H1 (cell line): Measurements from ENCODE around the gene P2RY14. TPM values are rescaled to one million over a fixed set of nuclear protein-coding genes. Genes with fewer than 3 reads are reported as not detected.

Source experiments
- CTCF ChIA-PET: fragments of 300-600 bp; sonication (Branson Sonifier 250); formaldehyde crosslinking; loops from one replicate; lab custom pipeline; 2021; ENCODE audit not compliant: partially characterized antibody; lab: Charles Lee
- POLR2A ChIA-PET: fragments of 300-600 bp; sonication (Branson Sonifier 250); formaldehyde crosslinking; loops from one replicate; lab custom pipeline; 2021; ENCODE audit warnings: inconsistent platforms; ENCODE audit not compliant: partially characterized antibody; lab: Charles Lee
- DNase-seq, 2 experiments: peaks; one replicate each; pipeline versions ENCODE4 v3.0.0 to v3.0.0-alpha.2; 2010 to 2022; ENCODE audit warnings: low spot score in 2 of 2, low read depth in 1 of 2, mixed read lengths in 1 of 2
- FAIRE-seq: peaks from 2 replicates; lab custom pipeline; 2011; peaks lifted over from hg19 to GRCh38; lab: Jason Lieb, UNC
- H2AFZ ChIP-seq: 2 replicates; pipeline ENCODE4 v1.8.1; 2012; ENCODE audit warnings: low read length, inconsistent platforms
- H2AK5ac ChIP-seq: 2 replicates; pipeline ENCODE4 v1.6.1; 2013; ENCODE audit warnings: low read depth, low read length
- H2BK120ac ChIP-seq: replicated peaks from 2 replicates; pipeline ENCODE3; 2013; ENCODE audit warnings: low read depth, low read length, inconsistent platforms
- H2BK12ac ChIP-seq: 2 replicates; pipeline ENCODE4 v1.6.1; 2013; ENCODE audit warnings: low read depth, low read length
- H2BK15ac ChIP-seq: 2 replicates; pipeline ENCODE4 v1.6.1; 2013; ENCODE audit warnings: low read length
- H2BK20ac ChIP-seq: 2 replicates; pipeline ENCODE4 v1.6.1; 2013; ENCODE audit warnings: low read length
- H2BK5ac ChIP-seq: 2 replicates; pipeline ENCODE4 v1.6.1; 2013; ENCODE audit warnings: low read depth, low read length
- H3K14ac ChIP-seq: 2 replicates; pipeline ENCODE4 v1.6.1; 2013; ENCODE audit warnings: inconsistent platforms; ENCODE audit not compliant: insufficient read length
- H3K18ac ChIP-seq: 2 replicates; pipeline ENCODE4 v1.6.1; 2013; ENCODE audit warnings: low read length; ENCODE audit errors: extremely low read depth
- H3K23ac ChIP-seq: 2 replicates; pipeline ENCODE4 v1.6.1; 2013; ENCODE audit warnings: inconsistent platforms; ENCODE audit not compliant: insufficient read length
- H3K23me2 ChIP-seq: 2 replicates; pipeline ENCODE4 v1.6.1; 2013; ENCODE audit warnings: low read depth, low read length
- H3K27ac ChIP-seq: 2 replicates; pipeline ENCODE4 v1.6.1; 2011; ENCODE audit warnings: low read depth, low read length, inconsistent platforms
- H3K27me3 ChIP-seq, 4 experiments: replicated peaks in 1 of 4; 1 replicate in 1 of 4; 2 replicates in 3 of 4; pipeline versions ENCODE4 v1.6.1 to v1.8.1; 2011 to 2013; ENCODE audit warnings: low read length in 3 of 4, mild to moderate bottlenecking in 3 of 4, inconsistent platforms in 2 of 4, mixed read lengths in 2 of 4, moderate library complexity in 1 of 4; ENCODE audit not compliant: control insufficient read depth in 3 of 4, insufficient read depth in 3 of 4; ENCODE audit errors: extremely low read depth in 1 of 4
- H3K36me3 ChIP-seq, 4 experiments: 2 replicates each; pipeline versions ENCODE4 v1.6.1 to v1.8.1; 2011 to 2013; ENCODE audit warnings: mild to moderate bottlenecking in 4 of 4, low read length in 3 of 4, moderate library complexity in 2 of 4, control low read depth in 1 of 4, inconsistent platforms in 1 of 4; ENCODE audit not compliant: insufficient read depth in 4 of 4, control insufficient read depth in 2 of 4
- H3K4ac ChIP-seq: replicated peaks from 2 replicates; pipeline ENCODE3; 2013; ENCODE audit warnings: low read length, low read depth, mixed read lengths, inconsistent platforms; ENCODE audit not compliant: insufficient read length
- H3K4me1 ChIP-seq, 4 experiments: replicated peaks in 1 of 4; 1 replicate in 1 of 4; 2 replicates in 3 of 4; pipeline versions ENCODE4 v1.6.1 to v1.8.1; 2011 to 2013; ENCODE audit warnings: low read length in 3 of 4, inconsistent platforms in 2 of 4, mixed read lengths in 1 of 4; ENCODE audit not compliant: insufficient read depth in 4 of 4, control insufficient read depth in 3 of 4
- H3K4me2 ChIP-seq, 2 experiments: 2 replicates each; pipeline versions ENCODE4 v1.6.1 to v1.8.1; 2011 to 2013; ENCODE audit warnings: low read depth in 2 of 2, low read length in 2 of 2, control low read depth in 1 of 2, inconsistent platforms in 1 of 2, mild to moderate bottlenecking in 1 of 2; ENCODE audit not compliant: insufficient read depth in 1 of 2
- H3K4me3 ChIP-seq, 4 experiments: fragments of 200-600, 300-600 bp in 1 of 4; sonication (generic), shearing (Covaris generic), sonication (Bioruptor Twin) in 1 of 4; 2 replicates each; pipeline versions ENCODE4 v1.5.1 to v1.8.1; 2011 to 2016; ENCODE audit warnings: low read length in 4 of 4, low read depth in 3 of 4, control low read depth in 2 of 4, inconsistent platforms in 2 of 4, mild to moderate bottlenecking in 2 of 4, mixed read lengths in 1 of 4, moderate library complexity in 1 of 4; ENCODE audit not compliant: insufficient read depth in 2 of 4; ENCODE audit errors: extremely low read depth in 1 of 4
- H3K56ac ChIP-seq: replicated peaks from 2 replicates; pipeline ENCODE3; 2013; ENCODE audit warnings: low read depth, mild to moderate bottlenecking, mixed read lengths, low read length, inconsistent platforms; ENCODE audit not compliant: insufficient read length
- H3K79me1 ChIP-seq: 2 replicates; pipeline ENCODE4 v1.6.1; 2013; ENCODE audit warnings: low read depth, low read length, control low read depth
- H3K79me2 ChIP-seq, 2 experiments: 2 replicates each; pipeline versions ENCODE4 v1.6.1 to v1.8.1; 2012 to 2013; ENCODE audit warnings: low read length in 2 of 2, mild to moderate bottlenecking in 2 of 2, inconsistent platforms in 1 of 2; ENCODE audit not compliant: insufficient read depth in 2 of 2, control insufficient read depth in 1 of 2
- H3K9ac ChIP-seq, 4 experiments: replicated peaks in 1 of 4; 1 replicate in 1 of 4; 2 replicates in 3 of 4; pipeline versions ENCODE4 v1.6.1 to v1.8.1; 2011 to 2013; ENCODE audit warnings: low read depth in 3 of 4, low read length in 3 of 4, control low read depth in 2 of 4, mild to moderate bottlenecking in 2 of 4, moderate library complexity in 2 of 4, inconsistent platforms in 1 of 4; ENCODE audit errors: extremely low read depth in 1 of 4
- H3K9me3 ChIP-seq, 2 experiments: 2 replicates each; pipeline versions ENCODE4 v1.6.1 to v1.8.1; 2012 to 2013; ENCODE audit warnings: mild to moderate bottlenecking in 2 of 2, moderate library complexity in 2 of 2, control low read depth in 1 of 2, inconsistent platforms in 1 of 2, low read depth in 1 of 2, low read length in 1 of 2, mixed read lengths in 1 of 2; ENCODE audit not compliant: insufficient read depth in 2 of 2
- H4K20me1 ChIP-seq, 2 experiments: replicated peaks in 1 of 2; 2 replicates each; pipeline versions ENCODE3 to v1.8.1; 2011 to 2013; ENCODE audit warnings: inconsistent platforms in 2 of 2, low read length in 2 of 2, mild to moderate bottlenecking in 1 of 2; ENCODE audit not compliant: insufficient read depth in 2 of 2, control insufficient read depth in 1 of 2
- H4K5ac ChIP-seq: 2 replicates; pipeline ENCODE4 v1.6.1; 2013; ENCODE audit warnings: low read length, low read depth, mixed read lengths, inconsistent platforms; ENCODE audit not compliant: insufficient read length
- H4K8ac ChIP-seq: 2 replicates; pipeline ENCODE4 v1.8.0; 2013; ENCODE audit warnings: mild to moderate bottlenecking, moderate library complexity, low read length, inconsistent platforms; ENCODE audit not compliant: insufficient read depth; ENCODE audit errors: extremely low read depth
- H4K91ac ChIP-seq: replicated peaks from 2 replicates; pipeline ENCODE3; 2013; ENCODE audit warnings: low read length, mixed read lengths, inconsistent platforms; ENCODE audit not compliant: insufficient read length
- BACH1 ChIP-seq: IDR thresholded peaks from 2 replicates; pipeline ENCODE4 v1.6.1; 2012; ENCODE audit warnings: low read length, improper control_type of control experiment
- CHD1 ChIP-seq: IDR thresholded peaks from 2 replicates; pipeline ENCODE4 v1.6.1; 2012; ENCODE audit warnings: low read depth, low read length, improper control_type of control experiment
- CTBP2 ChIP-seq: IDR thresholded peaks from 2 replicates; pipeline ENCODE4 v1.7.0; 2011; ENCODE audit warnings: borderline replicate concordance, mild to moderate bottlenecking, moderate library complexity, mixed read lengths, low read length; ENCODE audit not compliant: insufficient read depth, insufficient read length
- EGR1 ChIP-seq: IDR thresholded peaks from 2 replicates; pipeline ENCODE4 v1.6.1; 2011; ENCODE audit warnings: low read depth, low read length, borderline replicate concordance
- KDM5A ChIP-seq: fragments of 200-600 bp; IDR thresholded peaks from 2 replicates; pipeline ENCODE4 v1.7.1; 2012; ENCODE audit warnings: mild to moderate bottlenecking, low read length, inconsistent platforms, mixed read lengths
- NRF1 ChIP-seq: IDR thresholded peaks from 2 replicates; pipeline ENCODE4 v1.6.1; 2011; ENCODE audit warnings: mild to moderate bottlenecking, low read depth, low read length, improper control_type of control experiment
- POLR2AphosphoS5 ChIP-seq: IDR thresholded peaks from 2 replicates; pipeline ENCODE4 v1.6.1; 2011; ENCODE audit warnings: low read depth, low read length
- POU5F1 ChIP-seq: IDR thresholded peaks from 2 replicates; pipeline ENCODE4 v1.6.1; 2011; ENCODE audit warnings: low read depth, mild to moderate bottlenecking, low read length, moderate library complexity
- RXRA ChIP-seq: IDR thresholded peaks from 2 replicates; pipeline ENCODE4 v1.6.1; 2011; ENCODE audit warnings: low read depth, mild to moderate bottlenecking, low read length, moderate library complexity; ENCODE audit not compliant: insufficient read depth
- SP2 ChIP-seq: IDR thresholded peaks from 2 replicates; pipeline ENCODE4 v1.6.1; 2012; ENCODE audit warnings: mild to moderate bottlenecking, low read length, inconsistent platforms
- SUZ12 ChIP-seq: fragments of 200-600 bp; sonication (generic); IDR thresholded peaks from 2 replicates; pipeline ENCODE4 v1.6.1; 2012; ENCODE audit warnings: mild to moderate bottlenecking, inconsistent platforms, low read length, moderate library complexity, mixed read lengths
- WGBS, 2 experiments: shearing (Covaris generic) in 1 of 2; methylation state at CpG; one replicate each; pipeline versions ENCODE4 v1.1.6 to v1.1.7; 2013 to 2015; ENCODE audit warnings: low lambda C conversion rate in 2 of 2, mixed read lengths in 2 of 2, inconsistent platforms in 1 of 2, low coverage in 1 of 2, missing lambda C conversion rate in 1 of 2; ENCODE audit not compliant: insufficient replicate concordance in 2 of 2, insufficient coverage in 1 of 2, insufficient read length in 1 of 2; ENCODE audit errors: extremely low coverage in 1 of 2, missing lambda C conversion rate in 1 of 2; 5-methylcytosine and 5-hydroxymethylcytosine counted together
- polyA plus RNA-seq, 7 experiments: library from polyadenylated mRNA; depleted of rRNA in 3 of 7; stranded (reverse) in 5 of 7; unstranded in 2 of 7; fragments of >200 nt in 5 of 7; fragments of 200-250 nt in 2 of 7; gene quantifications; 1 replicate in 5 of 7; 2 replicates in 1 of 7; 4 replicates in 1 of 7; pipeline versions ENCODE4 v1.2.1 to v1.2.3, GENCODE V29; 2011 to 2013; ENCODE audit warnings: missing spikeins in 2 of 7, mixed read lengths in 2 of 7
- total RNA-seq: library from RNA; stranded (reverse); fragmentation: NEBNext Ultra II Directional; extraction: Animal tissue kit (Norgen Biotek cat#: 25700); gene quantifications from 2 replicates; pipeline ENCODE4 v1.2.1, GENCODE V29; 2021

The P2RY14 gene
- total and polyA plus RNA-seq, 2 of the 8 experiments (the other 6 are each of a cell fraction or from before 2014, with no cell fraction given) = not detected

DNA sequence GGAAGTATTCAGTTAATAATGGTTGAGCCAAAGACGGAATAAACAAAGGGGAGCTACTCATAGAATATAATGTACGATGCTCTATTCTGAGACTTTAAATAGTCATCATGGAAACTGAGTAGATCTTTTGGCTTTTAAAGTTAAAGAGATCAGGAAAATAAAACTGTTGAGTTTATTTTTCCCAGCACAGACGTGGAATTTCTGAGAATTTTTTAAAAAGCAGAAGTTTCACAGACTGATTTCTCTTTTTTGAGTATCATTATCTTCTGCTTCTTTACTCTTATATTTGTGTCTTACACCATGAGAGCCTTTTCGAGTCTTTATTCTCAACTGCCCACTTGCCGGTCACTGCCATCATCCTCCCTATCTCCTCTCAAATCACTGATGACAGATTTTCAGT is 13.2 kb downstream of the P2RY14 start:
- H3K9ac ChIP-seq = no peak overlapping the region
- 84% methylated on average over 5 of the region's 5 CpGs; no CpG with 5 or more reads in 1 of the 2 experiments for WGBS, 2 experiments
- H3K56ac ChIP-seq = no peak overlapping the region
- no peak overlapping the region for H4K5ac ChIP-seq
- peaks cover 0 to 7% (median 3%) of the 10 kb centered on the region in 4 experiments; a peak in 2 of 7 replicates for H3K4me1 ChIP-seq
- H2BK120ac ChIP-seq = no peak overlapping the region
- H3K4me3 ChIP-seq = no peak overlapping the region
- no peak overlapping the region for H2BK5ac ChIP-seq
- DNase-seq (no peak), FAIRE-seq (no peak)
- no peaks in the 10 kb centered on the region for H3K79me2 ChIP-seq
- no peak overlapping the region for H4K91ac ChIP-seq
- H3K4me2 ChIP-seq = no peak overlapping the region
- POLR2A ChIA-PET = no interaction called here
- H3K4ac ChIP-seq = no peak overlapping the region
- no peaks in the 10 kb centered on the region for H3K27me3 ChIP-seq
- no peaks in the 10 kb centered on the region for H3K36me3 ChIP-seq
- no peaks in the 10 kb centered on the region; the same call in 1 of the 2 replicates for H3K79me1 ChIP-seq
- H3K23me2 ChIP-seq = no peaks in the 10 kb centered on the region; the same call in 1 of the 2 replicates
- CTCF ChIA-PET = interaction anchor here (1.1 to 4.1 kb wide), 3 partner anchors 14 to 70 kb away, joined by 3 to 32 read pairs (median 6); no protein-coding TSS in a partner anchor
- no peak overlapping the region for H3K18ac ChIP-seq
- H2BK20ac ChIP-seq = no peak overlapping the region
- H3K9me3 ChIP-seq = no peaks in the 10 kb centered on the region
- H2AFZ ChIP-seq = no peak overlapping the region
- H2AK5ac ChIP-seq = no peak overlapping the region
- no peak overlapping the region for H3K14ac ChIP-seq
- H2BK15ac ChIP-seq = no peak overlapping the region
- no peaks in the 10 kb centered on the region for H4K20me1 ChIP-seq
- no peak overlapping the region; the same call in 1 of the 2 replicates for H2BK12ac ChIP-seq
- H3K27ac ChIP-seq = no peak overlapping the region
- no peak overlapping the region for H4K8ac ChIP-seq
- no peak overlapping the region for H3K23ac ChIP-seq
- no peak for TF ChIP-seq POU5F1
- TF ChIP-seq KDM5A = no peak
- TF ChIP-seq CTBP2 = no peak
- no peak for TF ChIP-seq SP2
- TF ChIP-seq EGR1 = no peak
- no peak for TF ChIP-seq CHD1
- TF ChIP-seq NRF1 = no peak
- TF ChIP-seq BACH1 = no peak
- no peak for TF ChIP-seq SUZ12
- TF ChIP-seq POLR2AphosphoS5 = no peak
- TF ChIP-seq RXRA = no peak
